ENCODE results near the gene FAM163A.

Gene FAM163A

GRCh38 chr1:179753061-179753460 is 10.0 kb downstream of the FAM163A start:
- DNase-seq = no peak

DNA sequence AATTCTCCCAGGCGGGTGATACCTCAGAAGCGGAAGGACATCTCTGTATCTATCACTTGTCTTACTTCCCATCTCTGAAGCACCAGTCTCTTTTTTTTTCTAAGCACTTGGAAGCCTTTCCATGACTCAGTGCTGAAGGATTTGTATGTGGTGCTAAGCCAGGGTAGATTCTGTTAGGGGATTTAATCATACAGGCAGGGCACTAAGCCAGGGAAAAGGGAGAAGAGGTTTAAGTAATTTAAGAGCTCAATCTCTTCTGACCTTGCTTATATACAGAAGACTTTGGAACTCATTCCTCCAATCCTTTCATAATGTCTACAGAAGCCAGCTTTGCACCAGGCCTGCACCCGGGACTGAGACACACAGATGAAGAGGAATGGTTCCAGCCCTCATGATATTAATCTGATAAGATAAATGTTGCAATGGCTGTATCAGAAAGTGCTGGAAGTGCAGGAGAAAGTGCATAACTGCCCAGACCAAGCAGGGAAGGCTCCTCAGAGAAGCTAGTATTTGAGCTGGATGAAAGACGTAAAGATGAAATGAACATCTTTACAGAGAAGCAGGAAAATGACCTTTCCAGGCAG is 11.0 kb downstream of the FAM163A start:
- DNase-seq = no peak

DNA sequence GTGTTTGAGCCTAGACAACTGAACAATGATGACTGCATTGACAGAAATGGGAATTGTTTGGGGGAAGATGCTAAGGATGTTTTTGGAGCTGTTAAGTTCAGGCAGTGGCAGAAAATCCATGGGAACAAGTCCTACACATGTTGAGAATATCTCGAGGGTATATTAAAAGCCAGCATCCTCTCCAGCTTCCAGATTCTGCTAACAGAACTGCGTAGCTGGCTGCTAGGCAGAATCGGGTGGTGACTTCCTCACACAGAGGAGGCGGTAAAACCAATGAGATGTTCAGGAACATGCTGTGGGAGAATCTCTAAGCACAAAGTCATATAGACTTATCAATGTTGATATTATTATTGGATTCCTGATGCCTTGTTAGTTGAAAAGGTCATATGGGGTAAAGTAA is 14.8 kb downstream of the FAM163A start:
- DNase-seq = no peak

GRCh38 chr1:179760521-179760920 is 17.4 kb downstream of the FAM163A start:
- no peak for DNase-seq

DNA sequence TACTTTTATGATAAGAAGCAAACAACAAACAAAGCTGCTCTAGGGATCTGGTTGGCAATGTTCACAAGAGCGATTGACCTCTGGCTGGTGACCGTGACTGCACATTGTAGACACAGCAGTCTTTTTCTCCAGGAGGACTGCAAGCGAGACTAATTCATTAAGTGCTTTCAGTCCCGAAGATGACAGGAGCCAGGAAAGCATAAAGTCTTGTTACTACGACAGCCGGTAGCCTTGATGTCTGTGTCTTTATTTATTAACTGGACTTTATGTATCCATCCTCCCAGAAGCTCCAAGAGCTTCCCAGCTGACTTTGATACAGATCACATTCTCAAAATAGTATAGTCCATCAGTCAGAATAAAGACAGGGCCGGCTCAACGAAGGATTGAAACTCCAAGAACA is 18.2 kb downstream of the FAM163A start:
- no peak for DNase-seq

GRCh38 chr1:179761846-179762640 is 19.0 kb downstream of the FAM163A start:
- DNase-seq = no peak

DNA sequence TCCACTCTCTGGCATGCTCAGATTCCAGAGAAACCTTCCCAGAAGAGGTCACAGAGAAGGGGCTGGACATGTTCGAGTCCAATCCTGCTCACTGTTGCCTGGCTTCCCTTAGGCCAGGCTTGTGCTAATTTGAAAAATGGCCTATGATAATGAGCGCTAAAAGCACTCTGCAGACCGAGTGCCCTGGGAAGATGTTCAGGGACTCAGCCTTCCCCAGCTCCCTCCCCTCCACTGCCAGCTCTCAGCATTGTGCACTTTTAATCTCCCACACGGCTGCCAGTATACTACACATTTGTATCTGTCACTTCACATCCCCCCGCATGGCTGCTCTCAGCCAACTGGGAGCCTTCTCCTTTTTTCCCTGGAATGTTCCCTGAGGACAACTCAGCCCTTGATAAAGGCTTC is 24.1 kb downstream of the FAM163A start:
- DNase-seq = no peak

GRCh38 chr1:179767996-179768395 is 24.9 kb downstream of the FAM163A start:
- no peak for DNase-seq

DNA sequence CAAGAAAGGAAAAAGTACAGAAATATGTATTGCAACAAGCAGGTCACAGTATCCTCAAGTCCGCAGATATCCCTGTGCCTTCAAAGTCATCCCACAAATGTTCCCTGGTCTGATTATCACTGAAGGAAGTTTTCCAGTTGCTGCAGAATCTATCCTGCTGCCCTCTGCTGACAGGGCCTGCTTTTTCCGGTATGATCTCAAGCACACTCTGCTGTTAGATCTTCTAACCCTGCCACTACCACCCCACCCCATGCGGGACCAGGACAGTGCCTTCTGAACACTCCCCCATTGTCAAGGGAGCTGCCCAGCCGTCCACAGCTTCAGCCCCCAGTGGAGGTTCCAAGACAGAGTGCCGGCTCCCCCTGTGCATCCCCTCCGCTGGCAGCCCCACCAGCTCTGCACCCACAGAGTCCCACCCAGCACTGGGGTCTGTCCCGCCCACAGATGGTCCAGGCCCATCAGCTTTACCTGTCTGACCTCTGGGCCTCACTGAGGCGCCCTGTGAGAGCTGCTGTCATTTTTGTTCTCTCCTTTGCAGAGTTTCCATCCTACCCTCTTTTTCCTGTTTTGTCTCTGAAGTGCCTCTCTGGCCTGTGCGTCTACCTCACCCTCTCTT is 27.9 kb downstream of the FAM163A start:
- no peak for DNase-seq

DNA sequence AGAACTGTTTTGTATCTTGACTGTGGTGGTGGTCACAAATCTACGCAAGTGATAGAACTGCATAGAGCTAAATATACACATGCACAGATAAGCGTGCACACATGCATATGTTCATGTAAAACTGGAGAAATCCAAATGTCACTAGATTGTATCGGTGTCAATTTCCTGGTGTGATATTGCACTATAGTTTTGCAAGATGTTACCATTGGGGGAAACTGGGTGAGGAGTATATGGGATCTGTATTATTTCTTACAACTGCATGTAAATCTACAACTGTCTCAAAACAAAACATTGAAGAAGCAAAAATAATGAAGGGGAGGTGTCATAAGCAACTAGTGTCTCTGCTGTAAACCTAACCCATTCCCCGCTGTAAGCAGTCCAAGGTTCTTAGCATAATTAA is 30.2 kb downstream of the FAM163A start:
- DNase-seq = no peak

- no peak for DNase-seq
Observed at GRCh38 chr1:179774000-179774399, 30.9 kb downstream of the FAM163A start.

DNA sequence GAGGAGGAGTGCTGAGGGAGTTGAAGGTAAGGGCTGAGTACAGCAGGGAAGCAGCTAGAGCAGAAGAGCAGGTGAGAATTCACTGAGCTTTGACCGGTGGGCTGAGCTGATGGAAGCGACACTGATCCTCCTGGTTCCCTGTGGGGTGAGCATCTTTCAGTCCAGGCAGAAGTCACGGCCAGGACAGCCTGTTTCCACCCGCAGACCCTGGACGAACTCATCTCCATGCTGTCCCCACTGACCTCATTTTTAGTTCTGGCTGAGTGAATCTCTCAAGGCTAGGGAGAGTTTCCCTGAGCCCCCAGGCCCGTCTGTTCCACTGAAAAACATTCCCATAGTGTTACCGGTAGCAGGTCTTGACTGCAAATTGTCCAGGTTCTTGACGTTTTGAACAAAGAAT is 31.5 kb downstream of the FAM163A start:
- no peak for DNase-seq

- no peak for DNase-seq
Observed at GRCh38 chr1:179775009-179775408, 31.9 kb downstream of the FAM163A start.

- DNase-seq = no peak
Observed at GRCh38 chr1:179776831-179777230, 33.7 kb downstream of the FAM163A start.

DNA sequence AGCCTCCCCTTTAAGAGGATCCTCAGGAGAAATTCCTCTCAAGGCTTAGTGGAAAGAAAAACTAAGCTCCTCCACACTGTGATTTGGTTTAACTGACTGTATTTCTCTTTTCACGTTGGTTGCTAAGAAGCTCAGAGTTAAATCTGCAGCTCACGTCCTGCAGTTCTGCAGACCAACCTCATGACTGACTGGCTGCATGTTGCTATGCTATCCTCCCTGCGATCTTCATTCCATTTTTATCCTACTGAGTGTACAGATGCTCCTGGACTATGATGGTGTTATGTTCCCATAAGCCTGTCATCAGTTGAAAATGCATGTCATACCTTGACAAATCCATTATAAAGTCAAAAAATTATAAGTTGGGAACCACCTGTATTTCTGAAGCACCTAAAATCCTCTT is 34.6 kb downstream of the FAM163A start:
- DNase-seq = no peak

GRCh38 chr1:179779645-179780272 is 36.7 kb downstream of the FAM163A start:
- DNase-seq = no peak

- no peak for DNase-seq
Observed at GRCh38 chr1:179781962-179782361, 38.9 kb downstream of the FAM163A start.

GRCh38 chr1:179785031-179785431 is 41.9 kb downstream of the FAM163A start:
- DNase-seq = no peak

GRCh38 chr1:179785728-179786127 is 42.6 kb downstream of the FAM163A start:
- no peak for DNase-seq

- peak; percentile 41 for DNase-seq
Observed at GRCh38 chr1:179786815-179787685, 44.0 kb downstream of the FAM163A start.

DNA sequence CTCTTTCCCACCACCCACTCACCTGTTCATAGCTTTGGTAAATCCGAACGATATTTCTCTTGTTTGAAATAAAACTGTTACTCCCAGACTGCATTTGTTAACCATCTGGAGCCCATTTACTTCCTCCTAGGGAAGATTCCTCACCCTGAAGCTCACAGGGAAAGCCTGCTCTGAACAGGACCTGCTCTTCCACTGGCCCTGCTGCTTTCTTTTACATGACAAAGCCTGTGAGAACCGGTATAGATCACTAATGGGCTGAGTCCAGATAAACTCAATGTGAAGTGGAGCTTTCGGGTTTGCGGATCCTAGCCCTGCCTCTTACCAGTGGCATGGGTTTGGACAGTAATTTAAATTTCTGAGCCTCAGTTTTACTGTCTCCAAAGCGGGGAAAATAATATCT is 45.2 kb downstream of the FAM163A start:
- no peak for DNase-seq

DNA sequence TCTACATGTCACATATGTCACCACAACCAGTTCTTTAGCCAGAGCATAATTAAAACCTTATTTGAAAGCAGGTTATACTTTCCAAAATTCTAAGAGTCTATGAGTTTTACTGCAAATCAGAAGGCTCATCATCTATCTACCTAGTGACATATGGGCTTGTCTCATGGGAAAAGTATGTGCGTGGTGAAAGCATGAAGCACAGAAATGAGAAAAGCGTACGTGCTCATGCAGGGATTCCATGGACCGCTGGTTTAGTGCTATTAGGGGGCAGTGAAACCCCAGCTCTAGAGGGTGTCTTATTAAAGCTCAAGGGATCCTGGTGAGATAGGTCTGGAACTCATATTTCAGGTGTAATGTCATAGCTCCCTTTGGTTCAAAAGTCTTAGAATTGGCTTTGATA is 50.2 kb downstream of the FAM163A start:
- peak; percentile 21 for DNase-seq

DNA sequence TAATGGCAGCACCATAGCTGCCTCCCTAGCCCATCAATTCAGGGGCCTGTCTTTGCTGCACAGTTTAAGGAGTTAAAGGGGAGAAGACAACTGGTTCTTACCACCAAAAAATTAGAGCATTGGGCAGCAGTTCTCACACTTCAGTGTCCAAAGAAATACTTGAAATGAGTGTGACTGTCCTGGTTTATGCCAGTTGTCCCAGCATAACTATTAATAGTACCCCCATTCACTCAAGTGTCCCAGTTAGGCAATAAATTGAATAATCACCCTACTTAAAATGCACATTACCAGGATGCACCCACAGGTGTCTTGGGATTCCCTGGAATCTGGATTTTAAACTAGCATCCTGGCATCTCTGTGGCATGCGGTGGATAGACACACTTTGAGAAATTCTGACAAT is 51.1 kb downstream of the FAM163A start:
- no peak for DNase-seq

Measured in NCI-H1694 treated with DMSO at 0.1 percent for 48 hours (cell line).